Fibroblast of mammary gland (primary cell): Measurements from ENCODE around the gene TMEM18.

Experiments
- DNase-seq: peaks from one replicate; pipeline ENCODE4 v3.0.0-alpha.2; 2010; ENCODE audit warnings: low read depth
- H3K4me3 ChIP-seq: 2 replicates; pipeline ENCODE4 v1.5.1; 2011; ENCODE audit warnings: low read depth, mild to moderate bottlenecking, low read length, moderate library complexity; ENCODE audit not compliant: control insufficient read depth
- TF ChIP-seq, protein P1 (sequence below): conservative IDR thresholded peaks from 2 replicates; pipeline ENCODE4 v1.5.1; 2011; ENCODE audit warnings: low read depth, low read length, inconsistent platforms; ENCODE audit not compliant: control insufficient read depth, insufficient read depth

TMEM18 gene

DNA sequence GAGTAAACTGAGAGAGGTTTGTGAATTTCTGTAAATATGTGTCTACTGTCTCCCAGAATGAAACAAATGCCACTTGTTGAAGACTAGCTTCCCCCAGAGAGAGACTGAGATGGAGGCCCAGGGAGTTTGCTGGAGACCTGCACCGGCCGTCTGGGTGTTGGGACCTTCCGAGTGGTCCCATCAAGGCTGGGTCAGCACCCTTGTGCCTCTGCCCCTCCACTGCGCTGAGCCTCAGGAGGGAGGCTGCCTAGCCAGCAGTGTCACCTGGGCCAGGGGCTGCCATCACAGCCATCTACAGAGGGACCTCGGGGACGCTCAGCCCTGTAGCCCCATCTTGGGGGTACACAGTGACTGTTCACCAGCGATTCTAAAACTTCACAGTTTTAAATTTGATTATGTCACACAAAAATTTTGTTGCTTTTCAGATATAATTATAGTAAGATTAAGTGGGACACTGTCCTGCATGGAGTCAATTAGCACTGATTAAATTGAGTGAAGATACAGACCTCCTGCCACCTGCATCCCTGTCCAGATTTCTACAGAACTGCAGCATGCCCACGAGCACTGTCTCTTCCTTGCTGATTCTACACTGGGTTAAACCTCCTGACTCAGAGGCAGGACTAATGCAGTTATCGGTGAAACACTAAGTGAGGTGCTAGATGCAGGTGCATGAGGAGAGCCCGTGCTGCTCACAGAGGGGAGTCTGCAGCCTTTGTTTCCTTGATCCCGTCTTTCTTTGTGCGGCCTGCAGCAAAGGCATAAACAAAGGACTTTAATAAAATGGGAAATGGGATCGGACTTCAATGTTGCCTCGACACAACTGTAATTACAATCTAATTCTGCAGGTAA, 50.5 kb downstream of the TMEM18 start:
- no peak overlapping the region for H3K4me3 ChIP-seq
- DNase-seq: no peak
- TF ChIP-seq, protein P1, sequence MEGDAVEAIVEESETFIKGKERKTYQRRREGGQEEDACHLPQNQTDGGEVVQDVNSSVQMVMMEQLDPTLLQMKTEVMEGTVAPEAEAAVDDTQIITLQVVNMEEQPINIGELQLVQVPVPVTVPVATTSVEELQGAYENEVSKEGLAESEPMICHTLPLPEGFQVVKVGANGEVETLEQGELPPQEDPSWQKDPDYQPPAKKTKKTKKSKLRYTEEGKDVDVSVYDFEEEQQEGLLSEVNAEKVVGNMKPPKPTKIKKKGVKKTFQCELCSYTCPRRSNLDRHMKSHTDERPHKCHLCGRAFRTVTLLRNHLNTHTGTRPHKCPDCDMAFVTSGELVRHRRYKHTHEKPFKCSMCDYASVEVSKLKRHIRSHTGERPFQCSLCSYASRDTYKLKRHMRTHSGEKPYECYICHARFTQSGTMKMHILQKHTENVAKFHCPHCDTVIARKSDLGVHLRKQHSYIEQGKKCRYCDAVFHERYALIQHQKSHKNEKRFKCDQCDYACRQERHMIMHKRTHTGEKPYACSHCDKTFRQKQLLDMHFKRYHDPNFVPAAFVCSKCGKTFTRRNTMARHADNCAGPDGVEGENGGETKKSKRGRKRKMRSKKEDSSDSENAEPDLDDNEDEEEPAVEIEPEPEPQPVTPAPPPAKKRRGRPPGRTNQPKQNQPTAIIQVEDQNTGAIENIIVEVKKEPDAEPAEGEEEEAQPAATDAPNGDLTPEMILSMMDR: no peak

DNA sequence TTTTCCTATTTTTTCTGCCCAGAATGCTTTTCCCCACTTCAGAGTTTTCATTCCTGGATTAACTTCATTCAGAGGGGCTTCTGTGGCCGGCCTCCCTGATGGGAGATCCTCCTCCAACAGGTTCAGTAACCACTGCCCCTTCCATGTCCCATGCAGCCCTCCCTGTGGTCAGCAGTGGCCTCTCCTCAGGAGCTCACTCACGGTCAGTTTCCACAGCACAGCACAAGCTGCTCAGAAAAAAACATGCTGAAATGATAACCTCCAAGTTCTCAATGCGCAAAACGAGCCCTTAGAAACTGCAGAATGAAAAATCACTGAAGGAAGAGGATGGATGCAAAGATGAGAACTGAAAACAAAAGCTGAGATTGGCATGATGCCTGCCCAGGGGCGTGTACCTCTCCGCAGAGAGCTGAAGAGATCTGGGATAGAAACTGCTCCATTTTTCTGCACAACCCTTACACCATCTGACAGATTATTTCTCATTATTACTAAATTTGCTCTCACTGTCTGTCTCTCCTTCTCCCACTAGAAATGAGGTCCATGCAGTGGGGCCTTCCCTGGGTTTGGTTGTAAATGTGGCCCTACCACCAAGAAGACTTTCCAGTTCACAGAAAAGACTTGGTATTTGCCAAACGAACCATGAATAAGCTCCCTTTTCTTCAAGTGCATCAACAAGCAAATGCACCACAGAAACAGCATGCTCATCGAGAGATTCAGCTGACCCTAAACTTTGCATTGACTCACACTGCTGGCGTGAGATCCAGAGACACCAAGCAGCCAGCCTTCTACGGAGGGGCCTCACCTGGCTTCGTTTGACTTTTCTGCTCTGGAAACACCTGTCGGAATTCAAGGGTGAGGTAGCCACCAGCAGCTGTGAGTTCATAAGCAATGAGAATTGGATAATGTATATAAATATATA, 51.5 kb downstream of the TMEM18 start:
- no peak overlapping the region for H3K4me3 ChIP-seq
- TF ChIP-seq, protein P1: no peak
- DNase-seq: no peak

DNA sequence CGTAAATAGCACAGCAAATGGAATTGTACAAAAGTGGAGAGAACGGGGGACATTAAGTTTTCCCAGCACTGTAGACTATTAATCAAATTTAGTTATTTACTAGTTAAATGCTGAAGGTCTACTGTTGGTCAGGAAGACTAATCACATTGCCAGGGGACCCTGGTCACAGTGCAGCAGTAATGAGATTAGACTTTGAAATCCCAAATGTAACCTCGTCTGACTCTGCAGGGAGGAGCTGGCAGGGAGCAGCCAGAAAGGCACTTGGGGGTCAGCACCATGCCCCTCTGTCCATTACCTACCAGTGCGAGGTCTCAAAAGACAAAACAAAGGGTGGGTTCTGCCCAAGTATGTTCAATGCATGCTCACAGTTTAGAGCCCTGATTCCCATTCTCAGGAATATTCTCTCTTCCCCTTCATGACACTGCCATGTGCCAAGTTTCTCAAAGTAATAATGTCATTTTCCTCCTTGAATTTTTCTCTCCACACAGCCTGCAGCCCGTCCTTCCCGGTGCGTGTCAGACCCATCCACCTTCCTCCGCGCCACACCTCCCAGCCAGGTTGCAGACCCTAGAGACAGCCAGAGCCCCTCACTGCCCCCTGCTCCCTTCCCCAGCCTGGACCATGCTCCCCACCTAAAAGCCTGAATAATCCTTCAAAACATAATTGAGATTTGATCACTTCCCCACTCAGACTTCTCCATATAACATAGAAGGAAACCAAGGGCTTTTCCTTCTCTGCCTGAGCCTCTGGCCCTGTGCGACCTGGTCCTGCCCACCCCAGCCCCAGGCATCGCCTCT, 52.5 kb downstream of the TMEM18 start:
- H3K4me3 ChIP-seq: no peak overlapping the region
- TF ChIP-seq, protein P1: no peak
- DNase-seq: no peak

DNA sequence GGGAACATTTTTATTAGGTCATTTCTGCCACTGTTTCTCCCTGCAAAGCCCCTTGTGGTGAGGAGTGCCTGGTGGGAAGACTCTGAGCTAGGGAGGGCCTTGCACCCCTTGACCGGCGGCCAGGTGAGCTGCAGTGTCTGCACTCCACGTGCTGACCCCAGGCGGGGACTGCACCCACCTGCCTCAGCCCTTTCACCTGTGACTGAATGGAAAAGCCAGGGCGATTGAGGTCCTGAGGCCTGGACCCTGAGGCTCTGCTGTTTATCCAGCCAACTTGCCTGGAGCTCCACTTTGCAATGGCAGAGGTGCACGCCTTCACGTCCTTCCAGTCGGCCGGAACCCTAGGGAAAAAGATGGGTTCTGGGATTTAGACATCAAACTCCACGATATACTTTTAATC, 53.1 kb downstream of the TMEM18 start:
- DNase-seq: no peak
- TF ChIP-seq, protein P1: no peak
- no peak overlapping the region for H3K4me3 ChIP-seq

DNA sequence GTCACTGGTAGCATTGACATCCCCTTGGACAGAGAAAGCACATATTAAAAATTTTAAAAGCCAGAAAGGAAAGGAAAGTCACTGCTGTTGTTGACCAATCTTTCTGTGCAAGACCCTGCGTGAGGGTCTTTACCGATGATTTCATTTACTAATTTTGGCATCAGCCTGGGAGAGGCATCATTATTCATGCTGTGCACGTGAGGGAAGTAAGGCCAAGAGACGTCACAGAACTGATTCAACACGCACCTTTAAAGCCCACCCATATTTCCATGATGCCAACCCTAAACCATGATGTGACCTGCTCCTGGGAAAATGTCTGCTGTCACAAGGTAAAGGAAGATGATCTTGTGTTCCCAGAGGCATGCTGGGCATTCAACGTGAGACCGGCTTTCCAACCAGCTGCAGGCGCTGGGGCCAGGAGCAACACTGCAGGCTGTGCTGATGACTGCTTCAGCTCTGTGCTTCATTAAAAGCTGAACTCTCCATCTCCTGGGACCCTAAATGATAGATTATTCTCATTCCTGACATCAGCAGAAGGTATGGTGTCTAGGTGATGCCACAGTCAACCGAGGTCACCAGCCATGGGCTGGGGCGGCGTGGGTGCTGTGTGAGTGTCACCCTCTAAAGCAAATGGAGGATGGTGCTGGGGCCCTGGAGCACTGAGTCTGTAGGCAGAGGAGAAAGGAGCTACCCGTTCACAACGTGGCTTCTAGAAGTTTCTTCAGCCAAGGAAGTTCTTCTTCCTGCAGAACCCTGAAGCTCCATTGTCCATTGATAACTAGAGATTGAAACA, 53.9 kb downstream of the TMEM18 start:
- TF ChIP-seq, protein P1: no peak
- no peak overlapping the region for H3K4me3 ChIP-seq
- no peak for DNase-seq
